WERI-Rb-1 (cell line): ENCODE measurements around the gene CSTPP1.

Experiments used
- DNase-seq: peaks from one replicate; pipeline ENCODE4 v3.0.0-alpha.2; 2020
- H3K27ac ChIP-seq: fragments of 250-450 bp; sonication (Bioruptor Pico); 2 replicates; pipeline ENCODE4 v1.5.1; 2020; ENCODE audit warnings: mild to moderate bottlenecking, moderate library complexity
- H3K27me3 ChIP-seq: fragments of 250-450 bp; sonication (Bioruptor Pico); 2 replicates; pipeline ENCODE4 v1.5.1; 2021; ENCODE audit warnings: mild to moderate bottlenecking, low read depth, moderate library complexity; ENCODE audit not compliant: insufficient read depth, severe bottlenecking
- H3K36me3 ChIP-seq: fragments of 250-450 bp; sonication (Bioruptor Pico); 2 replicates; pipeline ENCODE4 v1.5.1; 2020; ENCODE audit warnings: mild to moderate bottlenecking, moderate library complexity
- H3K4me3 ChIP-seq: 2 replicates; pipeline ENCODE4 v1.5.1; 2011; ENCODE audit warnings: low read depth, mild to moderate bottlenecking, control low read depth, low read length
- H3K9me3 ChIP-seq: fragments of 250-450 bp; sonication (Bioruptor Pico); 2 replicates; pipeline ENCODE4 v1.5.1; 2021; ENCODE audit warnings: mild to moderate bottlenecking, moderate library complexity; ENCODE audit not compliant: severe bottlenecking
- CTCF ChIP-seq: IDR thresholded peaks from 2 replicates; pipeline ENCODE4 v1.5.1; 2011; ENCODE audit warnings: low read depth, mild to moderate bottlenecking, control low read depth, inconsistent platforms, low read length

Gene CSTPP1

GRCh38 chr11:47021965-47022364 lies 85.4 kb downstream of the CSTPP1 start:
- Histone ChIP-seq H3K4me3 (no peak overlapping the region), H3K9me3 (no peaks in the 10 kb centered on the region), H3K27me3 (no peaks in the 10 kb centered on the region), H3K27ac (no peak overlapping the region), H3K36me3 (no peaks in the 10 kb centered on the region)
- TF ChIP-seq CTCF: no peak
- no peak for DNase-seq

DNA sequence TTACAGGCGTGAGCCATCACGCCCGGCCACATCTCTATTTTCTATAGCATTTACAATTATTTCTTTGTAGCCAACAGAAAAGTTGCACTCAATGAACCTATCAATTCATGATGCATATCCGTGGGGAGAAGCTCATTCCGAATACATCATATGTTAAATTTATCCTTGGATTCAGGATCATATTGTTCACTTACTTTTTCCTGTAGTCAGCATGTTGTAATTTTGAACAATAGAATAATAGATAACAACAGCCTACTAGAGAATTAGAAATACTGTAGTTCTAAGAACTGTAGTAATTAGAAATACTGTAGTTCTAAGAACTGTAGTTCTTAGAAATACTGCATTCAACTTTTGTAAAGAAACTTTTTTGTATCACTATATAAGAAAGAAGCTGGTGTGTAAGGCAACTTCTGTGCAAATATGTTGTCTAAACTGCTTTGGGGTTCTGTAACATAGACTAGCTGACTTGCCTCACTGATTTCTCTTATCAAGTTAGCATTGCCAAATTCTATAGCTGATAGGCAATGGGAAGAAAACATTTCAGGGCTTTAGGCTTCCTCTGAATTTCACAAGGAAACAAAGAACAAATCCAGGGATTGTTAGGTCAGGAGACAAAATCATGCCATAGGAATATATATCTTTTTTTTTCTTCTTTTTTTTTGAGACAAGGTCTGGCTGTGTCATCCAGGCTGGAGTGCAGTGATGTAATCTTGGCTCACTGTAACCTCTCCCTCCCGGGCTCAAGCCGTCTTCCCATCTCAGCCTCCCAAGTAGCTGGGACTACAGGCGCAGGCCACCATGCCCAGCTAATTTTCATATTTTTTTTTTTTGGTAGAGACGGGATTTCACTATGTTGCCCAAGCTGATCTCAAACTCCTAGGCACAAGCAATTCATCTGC lies 91.9 kb downstream of the CSTPP1 start:
- no peak for DNase-seq
- Histone ChIP-seq H3K9me3 (no peaks in the 10 kb centered on the region), H3K27ac (no peak overlapping the region), H3K27me3 (no peaks in the 10 kb centered on the region), H3K36me3 (no peaks in the 10 kb centered on the region), H3K4me3 (no peak overlapping the region)
- TF ChIP-seq CTCF: no peak

DNA sequence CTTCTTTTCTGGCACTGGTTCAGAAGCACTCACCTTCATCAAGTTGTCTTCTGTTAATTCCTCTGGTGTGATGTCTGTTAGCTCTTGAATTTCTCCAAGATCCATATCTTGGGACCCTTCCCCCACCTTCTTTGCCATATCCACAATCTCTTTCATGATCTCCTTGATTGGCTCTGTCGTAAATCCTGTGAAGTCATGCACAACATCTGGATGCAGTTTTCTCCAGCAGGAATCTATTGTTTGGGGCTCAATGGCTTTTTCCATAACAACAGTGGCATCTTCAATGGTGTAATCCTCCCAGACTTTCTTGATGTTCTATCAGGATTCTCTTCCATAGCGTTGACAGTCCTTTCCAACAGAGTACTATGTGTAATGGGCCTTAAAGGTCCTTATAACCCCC lies 96.9 kb downstream of the CSTPP1 start:
- TF ChIP-seq CTCF: no peak
- Histone ChIP-seq H3K9me3 (no peaks in the 10 kb centered on the region), H3K27me3 (no peaks in the 10 kb centered on the region), H3K4me3 (no peak overlapping the region), H3K27ac (no peak overlapping the region), H3K36me3 (no peaks in the 10 kb centered on the region)
- DNase-seq: no peak

- H3K36me3 ChIP-seq: no peaks in the 10 kb centered on the region
- TF ChIP-seq CTCF: no peak
- no peaks in the 10 kb centered on the region for H3K27me3 ChIP-seq
- no peak overlapping the region for H3K27ac ChIP-seq
- no peaks in the 10 kb centered on the region for H3K9me3 ChIP-seq
- DNase-seq: no peak
- no peak overlapping the region for H3K4me3 ChIP-seq
Measured at GRCh38 chr11:47034091-47034490, 97.5 kb downstream of the CSTPP1 start.

DNA sequence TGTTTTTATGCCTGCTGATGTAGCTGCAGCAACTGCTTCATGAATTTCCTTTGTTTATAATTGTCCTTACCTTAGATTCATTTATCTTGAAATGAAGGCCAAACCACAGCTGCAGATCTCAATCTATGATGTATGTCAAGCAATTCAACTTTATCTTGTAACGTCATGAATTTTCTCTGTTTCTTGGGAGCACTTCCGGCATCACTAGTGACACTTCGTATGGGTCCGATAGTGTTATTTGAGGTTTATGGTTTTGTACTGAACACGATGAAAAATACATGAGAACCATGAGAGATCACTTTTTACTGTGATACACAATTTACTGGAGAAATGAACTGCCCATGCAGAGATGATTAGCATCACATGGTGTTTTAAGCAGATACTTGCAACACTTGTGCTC lies 98.5 kb downstream of the CSTPP1 start:
- no peak for TF ChIP-seq CTCF
- no peaks in the 10 kb centered on the region for H3K36me3 ChIP-seq
- H3K4me3 ChIP-seq: no peak overlapping the region
- H3K27ac ChIP-seq: no peak overlapping the region
- no peaks in the 10 kb centered on the region for H3K27me3 ChIP-seq
- DNase-seq: no peak
- no peaks in the 10 kb centered on the region for H3K9me3 ChIP-seq

DNA sequence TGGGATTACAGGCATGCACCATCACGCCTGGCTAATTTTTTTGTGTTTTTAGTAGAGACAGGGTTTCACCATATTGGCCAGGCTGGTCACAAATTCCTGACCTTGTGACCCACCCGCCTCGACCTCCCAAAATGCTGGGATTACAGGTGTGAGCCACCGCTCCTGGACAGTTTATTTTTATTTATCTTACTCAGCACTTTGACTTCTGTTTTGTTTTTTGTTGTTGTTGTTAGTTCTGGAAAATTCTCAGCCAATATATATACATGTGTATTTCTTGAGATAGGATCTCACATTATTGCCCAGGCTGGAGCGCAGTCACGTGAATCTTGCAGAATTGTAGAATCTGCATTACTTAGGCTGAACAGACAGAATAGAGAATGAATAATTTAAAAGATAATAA lies 107.6 kb downstream of the CSTPP1 start:
- H3K27ac ChIP-seq: no peak overlapping the region
- H3K27me3 ChIP-seq: no peaks in the 10 kb centered on the region
- DNase-seq: no peak
- TF ChIP-seq CTCF: no peak
- H3K9me3 ChIP-seq: no peaks in the 10 kb centered on the region
- no peak overlapping the region for H3K4me3 ChIP-seq
- no peaks in the 10 kb centered on the region for H3K36me3 ChIP-seq
